ENCODE results near the gene CELSR1.
A peak's percentile ranks its signal among the peaks of the same experiment; 100 is the strongest.

The CELSR1 gene

DNA sequence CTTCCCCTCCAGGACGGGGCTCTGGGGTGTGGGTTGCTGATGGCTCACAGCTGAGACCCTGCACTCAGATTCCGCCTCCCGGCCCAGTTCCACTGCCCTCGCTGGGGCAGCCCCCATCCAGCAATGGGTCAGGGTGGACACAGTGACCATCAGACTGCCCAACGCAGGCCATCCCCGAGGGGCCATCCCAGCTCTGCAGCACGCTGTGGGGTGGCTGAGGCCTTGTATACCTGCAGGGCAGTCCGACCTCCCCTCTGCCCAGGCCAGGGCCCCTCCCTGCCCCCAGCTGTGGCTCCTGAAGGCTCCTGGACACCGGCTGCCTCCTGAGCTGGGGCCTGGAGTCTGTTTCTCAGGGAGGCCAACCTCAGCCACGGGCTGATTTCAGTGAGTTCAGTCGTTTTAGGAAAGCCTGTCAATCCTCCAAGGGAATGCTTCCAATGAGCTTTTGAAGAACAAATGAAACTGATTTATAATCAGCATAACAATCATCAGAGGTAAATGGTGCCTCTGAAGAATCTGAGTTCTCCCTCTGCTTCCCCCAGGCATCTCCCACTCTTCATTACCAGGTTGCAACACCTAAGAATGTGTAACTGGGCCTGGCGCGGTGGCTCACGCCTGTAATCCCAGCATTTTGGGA lies 95.1 kb downstream of the CELSR1 start:
- DNase-seq (ENCODE audit: low spot score): no peak

DNA sequence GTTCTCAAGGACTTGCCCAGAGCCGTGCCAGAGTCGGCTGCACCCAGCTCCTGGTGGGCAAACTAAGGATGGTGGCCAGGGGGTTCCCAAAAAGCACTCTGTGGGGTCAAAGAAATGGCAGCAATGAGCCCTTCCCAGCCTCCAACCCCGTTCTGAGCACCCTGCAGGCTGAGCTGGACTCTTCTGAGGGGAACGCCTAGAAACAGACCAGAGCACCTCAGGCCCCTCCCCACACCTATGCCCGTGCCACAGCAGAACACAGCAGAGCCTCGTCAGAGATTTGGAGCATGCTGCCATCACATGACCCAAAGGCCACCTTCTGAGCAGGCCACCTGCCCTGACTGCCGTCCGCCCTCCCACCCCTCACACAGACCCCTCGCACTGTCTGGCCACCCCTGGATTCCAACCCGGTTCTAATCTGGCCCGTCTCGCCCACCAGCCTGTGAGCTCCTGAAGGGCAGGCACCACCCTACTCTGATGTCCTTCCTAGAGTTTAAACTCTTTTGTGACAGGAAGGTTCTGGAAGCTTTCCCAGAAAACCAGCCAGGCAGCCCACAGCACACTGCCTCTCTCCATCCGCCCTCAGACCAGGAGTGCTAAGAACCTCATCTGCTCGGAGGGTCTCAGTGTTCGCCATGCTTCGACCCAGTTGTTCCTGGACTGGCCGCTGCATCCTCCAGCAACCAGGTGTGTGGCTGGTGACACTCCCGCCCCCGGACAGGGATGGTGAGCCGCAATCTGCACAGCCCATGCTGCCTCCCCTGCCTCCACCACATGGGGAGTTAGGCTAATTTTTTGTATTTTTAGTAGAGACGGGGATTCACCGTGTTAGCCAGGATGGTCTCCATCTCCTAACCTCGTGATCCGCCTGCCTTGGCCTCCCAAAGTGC lies 97.6 kb downstream of the CELSR1 start:
- no peak for DNase-seq (ENCODE audit: low spot score)

DNA sequence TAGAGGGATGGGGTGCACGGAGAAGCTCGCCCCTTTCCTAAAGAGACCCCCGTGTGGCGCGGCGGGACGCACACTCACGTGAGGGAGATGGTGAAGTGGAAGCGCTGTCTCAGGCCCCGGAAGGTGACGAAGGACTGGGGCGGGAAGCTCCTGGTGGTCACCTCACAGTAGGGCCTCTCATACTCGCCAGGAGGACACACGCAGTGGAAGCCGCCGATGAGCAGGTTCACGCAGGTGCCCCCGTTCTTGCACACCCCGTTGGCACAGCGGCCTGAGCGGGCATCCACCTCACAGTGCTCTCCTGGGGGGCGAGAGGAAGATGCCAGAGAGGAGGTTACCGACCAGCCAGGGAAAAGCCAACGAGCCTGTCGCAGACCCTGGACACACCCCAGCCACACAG lies 98.3 kb downstream of the CELSR1 start:
- DNase-seq (ENCODE audit: low spot score): no peak

DNA sequence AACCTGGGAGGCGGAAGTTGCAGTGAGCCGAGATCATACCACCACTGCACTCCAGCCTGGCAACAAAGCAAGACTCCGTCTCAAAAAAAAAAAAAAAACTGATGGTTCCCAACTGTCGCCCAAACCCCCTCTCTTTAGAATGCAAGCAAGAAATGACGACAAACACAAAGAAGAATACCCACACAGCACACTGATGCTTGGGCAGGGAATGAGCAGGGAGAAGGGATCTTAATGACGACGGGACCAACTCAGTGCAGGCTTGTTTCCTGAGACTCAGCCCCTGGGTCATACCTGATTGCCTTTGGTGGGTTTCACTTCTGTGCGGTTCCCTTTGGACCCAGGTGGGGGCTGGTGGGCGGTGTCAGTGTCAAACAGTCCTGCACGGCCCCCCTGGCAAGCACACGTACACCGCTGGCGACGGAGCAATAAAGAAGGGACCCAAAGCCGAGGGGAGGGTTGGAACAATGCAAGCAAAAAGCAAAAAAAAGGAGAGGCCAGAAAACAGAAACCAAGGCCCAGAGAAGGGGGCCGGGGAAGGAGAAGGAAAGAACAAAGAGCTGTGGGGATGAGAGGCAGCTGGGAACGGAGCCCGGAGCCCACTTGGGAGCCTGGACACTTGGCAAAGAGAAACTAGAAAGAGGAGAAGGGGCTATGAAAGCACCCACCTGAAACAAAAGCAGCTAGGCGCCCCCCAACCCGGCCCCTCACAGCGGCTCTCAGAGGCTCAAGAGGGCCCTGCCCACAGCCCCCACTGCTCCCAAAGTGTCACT lies 99.6 kb downstream of the CELSR1 start:
- DNase-seq (ENCODE audit: low spot score): no peak

DNA sequence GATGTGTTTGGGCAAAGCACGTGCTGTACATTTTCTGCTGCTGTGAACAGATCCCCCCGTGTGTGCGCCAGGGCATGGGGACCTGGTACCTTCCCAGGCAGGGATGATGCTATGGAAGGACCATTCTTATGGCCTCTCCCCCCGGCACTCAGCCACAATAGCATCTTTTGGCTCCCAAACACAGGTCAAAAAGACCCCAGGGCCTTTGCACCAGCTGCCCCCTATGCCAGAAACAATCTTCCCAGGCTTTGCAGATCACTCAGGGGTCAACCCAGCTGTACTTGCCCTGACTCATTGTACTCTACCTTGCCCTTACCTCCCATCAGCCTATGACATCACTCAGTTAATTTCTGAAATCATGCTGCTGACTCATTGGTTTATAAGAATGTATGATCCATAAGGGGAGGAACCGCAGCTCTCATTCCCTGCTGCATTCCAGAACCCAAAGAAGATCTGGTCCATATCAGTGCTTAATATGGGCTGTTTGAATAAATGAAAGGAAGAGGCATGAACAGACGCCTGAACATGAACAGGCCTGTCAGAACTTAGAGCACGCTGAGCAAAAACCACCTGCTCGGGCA lies 100.7 kb downstream of the CELSR1 start:
- DNase-seq (ENCODE audit: low spot score): no peak

DNA sequence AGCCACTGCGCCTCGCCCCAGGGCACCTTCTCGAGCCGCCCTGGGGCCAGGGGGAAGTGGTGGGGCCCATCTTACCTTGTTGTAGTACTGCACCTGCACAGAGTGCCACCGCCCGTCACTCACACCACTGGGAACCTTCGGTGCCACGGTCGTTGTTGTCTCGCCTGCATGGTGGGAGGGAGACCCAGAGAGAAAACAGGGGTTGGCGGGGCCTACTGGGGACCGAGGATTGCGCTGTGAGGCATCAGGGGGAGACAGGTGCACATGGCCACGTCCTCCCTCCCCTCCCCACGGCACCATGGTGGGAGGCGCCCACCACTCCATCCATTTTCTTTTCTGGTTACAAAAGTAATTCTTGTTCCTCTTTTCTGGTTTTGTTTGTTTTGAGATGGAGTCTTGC lies 104.1 kb downstream of the CELSR1 start:
- DNase-seq (ENCODE audit: low spot score): no peak

DNA sequence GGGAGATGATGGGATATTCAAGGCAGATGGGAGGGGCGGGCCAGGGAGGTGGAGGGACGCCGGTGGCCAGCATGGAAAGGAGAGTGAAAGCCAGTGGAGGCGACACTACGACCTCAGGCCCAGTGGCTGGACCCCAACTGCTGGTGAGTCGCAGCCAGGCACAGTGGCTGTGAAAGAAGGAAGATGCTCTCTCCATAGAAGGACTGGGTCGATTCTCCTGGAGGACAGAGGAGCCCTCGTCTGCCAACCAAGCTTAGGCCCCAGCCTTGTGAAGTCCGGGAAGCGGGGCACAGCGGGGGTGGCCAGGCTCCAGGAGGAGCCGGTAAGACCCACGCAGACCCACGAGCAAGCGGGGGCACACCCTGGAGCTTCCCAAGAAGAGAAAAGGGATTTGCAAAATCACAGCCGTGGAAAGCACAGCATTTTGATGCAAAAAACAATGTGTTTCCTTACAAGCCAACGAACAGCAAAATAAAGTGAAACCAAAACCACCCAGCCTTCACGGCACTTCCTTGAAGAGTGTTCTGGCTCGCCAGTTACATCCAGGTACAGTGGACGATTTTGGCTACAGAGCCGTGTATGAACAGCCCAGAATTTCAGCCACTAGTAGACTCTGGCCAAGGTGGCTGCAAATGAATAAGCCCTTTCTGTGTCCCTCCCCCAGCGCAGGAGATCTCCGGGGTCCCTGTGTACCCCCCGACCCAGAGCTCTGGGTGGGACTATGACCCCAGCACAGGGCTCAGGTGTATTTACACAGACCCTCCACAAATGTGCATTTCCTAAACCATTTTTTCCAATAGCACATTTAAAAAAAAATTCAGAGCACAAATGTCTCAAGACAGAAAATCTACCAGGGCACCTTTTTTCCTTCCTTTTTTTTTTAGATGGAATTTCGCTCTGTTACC lies 105.0 kb downstream of the CELSR1 start:
- DNase-seq (ENCODE audit: low spot score): peak; percentile 43

DNA sequence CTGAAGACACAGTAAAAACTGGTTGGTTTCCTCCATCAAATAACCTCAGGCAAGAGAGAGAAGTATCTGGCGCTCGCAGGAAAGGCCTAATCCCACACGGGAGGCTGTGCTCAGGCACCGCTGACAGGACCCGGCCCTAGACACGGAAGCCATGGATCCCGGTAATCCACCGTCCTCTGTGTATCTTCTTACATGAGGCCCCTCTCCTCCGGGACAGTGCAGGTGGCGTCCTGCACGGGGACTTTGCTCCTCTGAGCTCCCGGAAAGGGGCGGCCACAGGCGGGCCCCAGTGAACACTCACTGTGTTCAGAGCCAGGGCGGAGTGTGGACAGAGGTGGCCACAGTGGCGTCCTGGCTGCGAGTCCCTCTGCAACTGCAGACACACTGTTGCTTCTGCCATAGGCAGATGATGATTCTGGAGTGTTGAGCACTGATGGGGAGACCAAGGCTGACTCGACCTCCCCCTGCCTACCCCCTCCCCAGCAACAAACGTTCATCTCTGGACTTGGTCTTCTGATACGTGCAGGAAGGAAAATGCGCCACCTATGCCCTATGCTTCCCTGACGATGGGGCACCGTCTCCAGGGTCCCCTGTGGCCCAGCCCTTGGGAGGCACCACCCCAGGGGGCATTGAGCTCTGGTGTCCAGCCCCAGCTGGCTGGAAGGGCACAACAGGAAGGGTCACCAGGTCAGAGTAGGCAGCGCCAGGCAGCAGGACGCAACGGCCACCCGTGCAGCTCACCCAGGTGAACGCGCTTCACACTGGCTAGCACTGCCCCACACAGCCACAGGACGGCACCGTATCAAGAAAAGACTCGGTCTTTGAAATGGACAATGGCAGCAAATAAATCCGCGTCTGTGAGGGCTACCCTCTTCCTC lies 106.2 kb downstream of the CELSR1 start:
- no peak for DNase-seq (ENCODE audit: low spot score)

DNA sequence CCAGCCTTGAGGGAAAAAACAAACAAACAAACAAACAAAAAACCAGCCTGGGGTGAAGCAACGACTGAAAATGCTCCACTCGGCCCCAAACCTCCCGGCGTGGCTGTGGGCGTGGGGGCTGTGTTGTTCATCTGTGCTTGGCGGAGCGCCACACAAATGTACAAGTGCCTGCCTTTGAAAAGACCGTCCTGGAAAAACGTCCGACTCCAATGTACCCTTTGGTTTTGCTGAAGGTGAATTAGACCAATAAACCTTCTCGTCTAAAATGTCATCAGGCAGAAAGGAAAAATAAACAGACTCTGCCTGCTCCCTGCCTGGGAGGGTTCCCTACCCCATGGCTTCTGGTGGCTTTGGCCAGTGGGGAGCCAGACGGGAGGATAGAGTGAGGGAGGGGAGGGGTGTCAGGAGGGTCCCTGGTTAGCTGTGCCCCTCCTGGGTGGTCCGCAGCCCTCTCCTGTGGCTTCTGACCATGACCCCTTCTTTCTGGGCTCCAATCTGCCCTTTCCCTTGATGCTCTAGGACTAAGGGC lies 108.0 kb downstream of the CELSR1 start:
- no peak for DNase-seq (ENCODE audit: low spot score)

DNA sequence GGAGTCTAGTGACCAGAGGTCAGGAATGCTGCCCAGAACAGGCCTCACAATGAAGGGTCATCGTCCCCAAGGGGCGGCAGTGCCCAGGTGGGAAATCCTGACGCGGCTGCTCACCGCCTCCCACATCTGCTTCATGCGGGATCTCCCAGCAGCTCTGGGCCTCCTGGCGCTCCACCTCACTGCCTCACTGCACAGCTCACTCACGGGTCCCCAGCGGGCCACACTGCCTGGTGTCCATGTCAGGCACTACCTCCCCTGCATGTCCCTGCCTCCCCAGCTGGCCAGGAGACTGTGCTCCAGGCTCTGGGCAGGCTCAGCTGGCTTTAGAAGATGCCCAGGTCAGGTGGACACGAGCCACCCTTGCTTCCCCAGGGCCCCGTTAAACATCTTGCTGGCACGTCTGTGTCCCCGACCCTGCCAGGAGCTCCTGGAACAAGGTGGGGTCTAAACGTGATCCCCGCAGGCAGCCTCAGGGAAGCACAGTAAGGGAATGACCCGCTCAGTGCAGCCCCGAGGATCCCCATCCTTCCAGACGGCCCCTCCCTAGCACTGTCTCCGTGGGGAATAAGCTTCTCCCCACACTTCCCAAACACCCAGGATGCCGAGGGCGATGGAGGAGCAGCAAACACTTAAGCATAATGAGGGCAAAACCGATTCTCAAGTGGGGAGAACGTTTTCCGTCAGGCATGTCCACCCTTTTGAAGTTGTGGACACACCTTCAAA lies 108.7 kb downstream of the CELSR1 start:
- no peak for DNase-seq (ENCODE audit: low spot score)

DNA sequence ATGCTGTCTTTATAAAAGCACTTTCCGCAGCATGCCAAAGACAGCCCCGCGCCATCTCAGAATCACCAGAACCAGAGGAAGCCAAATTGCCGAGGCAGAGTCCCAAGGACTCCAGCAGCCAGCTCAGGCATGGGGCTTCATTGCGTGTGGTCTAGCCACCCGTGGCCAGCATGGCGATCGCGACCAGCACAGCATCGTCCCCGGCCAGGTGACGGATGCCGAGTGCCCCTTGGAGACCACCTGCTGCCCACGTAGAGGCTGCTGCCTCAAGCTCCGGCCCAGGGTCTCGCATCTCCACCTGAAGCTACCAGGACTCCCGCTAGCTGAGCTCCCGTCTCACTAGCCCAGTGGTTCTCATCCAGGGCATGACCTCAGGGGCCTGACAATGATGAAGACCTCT lies 109.2 kb downstream of the CELSR1 start:
- no peak for DNase-seq (ENCODE audit: low spot score)

DNA sequence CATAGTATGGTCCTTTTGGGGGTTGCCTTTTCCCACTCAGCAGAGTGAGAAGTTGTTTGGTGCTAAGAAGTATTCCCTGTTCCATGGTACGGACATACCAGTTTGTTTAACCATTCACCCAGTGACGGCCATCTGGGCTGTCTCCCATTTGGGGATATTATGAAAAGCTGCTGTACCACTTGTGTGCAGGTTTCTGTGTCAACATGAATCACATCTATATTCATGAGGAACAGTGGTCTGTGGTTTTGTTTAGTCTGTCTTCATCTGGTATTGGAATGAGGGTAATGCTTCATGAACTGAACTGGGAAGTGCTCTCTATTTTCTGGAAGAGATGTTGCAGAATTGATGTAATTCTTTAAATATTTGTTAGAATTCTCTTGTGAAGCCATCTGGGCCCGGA lies 112.4 kb downstream of the CELSR1 start:
- DNase-seq (ENCODE audit: low spot score): no peak

DNA sequence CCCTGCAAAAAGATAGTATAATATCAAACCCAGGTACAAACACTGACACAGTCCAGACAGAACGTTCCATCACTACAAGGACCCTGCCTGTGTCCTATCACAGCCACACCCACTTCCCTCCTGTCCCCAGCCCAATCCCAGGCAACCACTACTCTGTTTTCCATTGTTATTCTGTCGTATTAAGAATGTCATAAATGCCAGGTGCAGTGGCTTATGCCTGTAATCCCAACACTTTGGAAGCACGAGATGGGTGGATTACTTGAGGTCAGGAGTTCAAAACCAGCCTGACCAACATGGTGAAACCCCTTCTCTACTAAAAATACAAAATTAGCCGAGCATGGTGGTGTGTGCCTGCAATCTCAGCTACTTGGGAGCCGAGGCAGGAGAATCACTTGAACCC lies 112.9 kb downstream of the CELSR1 start:
- no peak for DNase-seq (ENCODE audit: low spot score)

DNA sequence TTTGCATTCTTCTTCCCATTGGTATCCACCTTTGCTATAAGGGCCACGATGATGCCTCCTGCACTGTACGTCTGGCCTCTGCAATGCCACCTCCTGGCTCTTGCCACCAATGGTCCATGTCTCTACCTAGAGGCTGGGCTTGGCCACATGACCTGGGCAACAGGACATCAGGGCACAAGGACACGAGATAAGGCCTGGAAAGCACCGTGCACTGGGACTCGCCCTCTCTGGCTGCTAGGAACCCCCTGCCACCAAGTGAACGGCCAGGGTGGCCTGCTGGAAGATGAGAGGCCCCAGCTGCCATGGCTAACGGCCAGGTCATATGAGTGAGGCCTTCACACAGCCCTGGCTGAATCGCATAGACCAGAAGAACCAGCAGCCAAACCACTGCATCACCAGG lies 114.5 kb downstream of the CELSR1 start:
- DNase-seq (ENCODE audit: low spot score): no peak

DNA sequence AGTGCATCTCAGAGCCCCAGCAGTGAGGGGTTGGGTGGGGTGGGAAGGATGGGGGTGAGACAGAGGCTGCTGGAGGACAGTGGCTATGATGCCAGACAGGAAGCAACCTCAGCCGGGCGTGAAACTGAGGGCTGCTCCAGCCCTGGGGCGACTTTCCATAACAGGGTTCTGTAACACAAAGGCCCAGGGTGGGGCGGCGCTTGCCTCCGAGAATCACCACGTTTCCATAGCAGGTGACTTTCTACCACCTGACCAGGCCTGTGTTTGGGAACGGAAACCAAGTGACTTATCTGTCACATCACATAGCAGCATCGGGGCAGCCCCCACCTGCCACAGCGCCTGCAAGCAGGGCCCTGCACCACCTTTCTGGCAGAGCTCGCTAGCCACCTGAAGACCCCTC lies 116.2 kb downstream of the CELSR1 start:
- peak; percentile 25 for DNase-seq (ENCODE audit: low spot score)

DNA sequence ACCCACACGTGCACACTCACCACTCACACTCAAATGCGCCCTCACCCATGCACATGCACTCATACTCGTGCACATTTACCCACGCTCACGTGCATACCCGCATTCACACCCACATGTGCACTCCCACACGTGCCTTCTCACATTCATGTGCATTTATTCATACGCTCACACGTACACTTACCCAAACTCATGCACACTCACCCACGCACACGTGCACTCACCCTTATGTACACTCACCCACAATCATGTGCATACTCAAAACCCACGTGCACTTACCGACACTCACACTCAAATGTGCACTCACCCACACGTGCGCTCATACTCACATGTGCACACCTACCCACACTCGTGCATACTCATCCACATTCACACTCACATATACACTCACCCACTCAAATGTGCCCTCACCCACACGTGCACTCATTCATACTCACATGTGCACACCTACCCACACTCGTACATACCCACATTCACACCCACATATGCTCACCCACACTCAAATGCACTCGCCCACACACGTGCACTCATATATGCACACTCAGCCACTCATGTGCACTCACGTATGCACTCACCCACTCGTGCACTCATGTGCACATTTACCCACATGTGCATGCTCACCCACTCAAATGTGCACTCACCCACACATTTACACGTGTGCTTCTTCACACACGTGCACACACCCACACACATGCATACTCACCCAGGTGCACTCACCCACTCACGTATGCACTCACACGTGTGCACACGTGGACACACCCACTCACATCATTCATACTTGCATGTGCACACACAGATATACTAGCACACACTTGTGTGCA lies 117.5 kb downstream of the CELSR1 start:
- no peak for DNase-seq (ENCODE audit: low spot score)

DNA sequence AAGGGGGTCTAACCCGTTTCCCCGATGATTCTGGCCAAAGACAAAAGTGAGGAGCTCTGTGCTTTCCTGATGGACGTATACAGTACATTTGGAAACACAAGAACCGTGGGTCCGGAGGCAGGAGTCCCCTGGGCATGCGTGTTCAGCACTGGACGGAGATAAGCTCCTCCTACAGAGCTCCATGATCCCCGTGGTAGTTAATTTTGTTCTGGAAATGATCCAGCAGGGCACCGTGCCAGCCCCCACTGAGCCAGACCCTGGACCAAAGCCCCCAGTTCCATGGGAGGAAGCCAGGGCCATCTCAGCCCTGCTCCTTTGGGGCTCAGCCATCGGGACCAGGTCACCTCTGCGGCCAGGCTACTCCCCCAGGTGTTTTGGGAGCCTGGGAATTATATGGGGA lies 118.6 kb downstream of the CELSR1 start:
- DNase-seq (ENCODE audit: low spot score): no peak

DNA sequence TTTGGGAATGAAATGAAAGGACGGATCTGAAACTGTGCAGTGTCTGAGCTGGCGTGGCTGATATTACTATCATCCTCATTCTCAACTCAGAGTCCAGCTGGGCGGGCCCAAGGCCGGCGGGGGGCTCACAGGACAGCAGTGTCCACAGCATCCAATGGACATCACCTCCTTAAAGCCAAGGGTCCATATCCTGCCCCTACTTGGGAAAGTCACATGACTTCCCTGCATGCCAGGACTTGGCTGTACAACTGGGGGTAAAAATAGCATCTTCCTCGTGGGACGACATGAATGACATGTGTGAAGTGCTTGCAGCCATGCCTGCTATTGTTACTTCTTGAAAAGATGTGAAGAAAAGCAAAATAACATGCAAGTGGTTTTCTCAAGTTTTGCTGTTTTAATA lies 119.7 kb downstream of the CELSR1 start:
- no peak for DNase-seq (ENCODE audit: low spot score)
